HG03095 (cell line): ENCODE data around the gene SRPX2.
A peak's percentile ranks its signal among the peaks of the same experiment; 100 is the strongest.

Experiments used
- ATAC-seq: cut with Tn5 transposase; IDR thresholded peaks from one replicate; pipeline ENCODE4 v1.9.1; 2021; ENCODE audit warnings: moderate library complexity; ENCODE audit not compliant: unreplicated experiment

SRPX2 gene

GRCh38 chrX:100649550-100650356 is 5.8 kb downstream of the SRPX2 start:
- ATAC-seq: no peak

GRCh38 chrX:100650841-100651240 is 6.8 kb downstream of the SRPX2 start:
- no peak for ATAC-seq

- ATAC-seq: no peak
Observed at GRCh38 chrX:100652266-100652665, 8.3 kb downstream of the SRPX2 start.

GRCh38 chrX:100654261-100654660 is 10.3 kb downstream of the SRPX2 start:
- ATAC-seq: no peak

GRCh38 chrX:100658941-100659381 is 15.0 kb downstream of the SRPX2 start:
- ATAC-seq: no peak

- no peak for ATAC-seq
Observed at GRCh38 chrX:100659431-100660137, 15.6 kb downstream of the SRPX2 start.

GRCh38 chrX:100662170-100662569 is 18.2 kb downstream of the SRPX2 start:
- no peak for ATAC-seq

- no peak for ATAC-seq
Observed at GRCh38 chrX:100662796-100663195, 18.8 kb downstream of the SRPX2 start.

GRCh38 chrX:100663642-100664041 is 19.6 kb downstream of the SRPX2 start:
- ATAC-seq: no peak

GRCh38 chrX:100672966-100673365 is 29.0 kb downstream of the SRPX2 start:
- no peak for ATAC-seq

- ATAC-seq: no peak
Observed at GRCh38 chrX:100673397-100673953, 29.5 kb downstream of the SRPX2 start.

GRCh38 chrX:100674705-100675104 is 30.7 kb downstream of the SRPX2 start:
- ATAC-seq: no peak

- no peak for ATAC-seq
Observed at GRCh38 chrX:100677611-100678181, 33.7 kb downstream of the SRPX2 start.

GRCh38 chrX:100680756-100681155 is 36.8 kb downstream of the SRPX2 start:
- no peak for ATAC-seq

- no peak for ATAC-seq
Observed at GRCh38 chrX:100681599-100681998, 37.6 kb downstream of the SRPX2 start.

GRCh38 chrX:100682939-100683338 is 38.9 kb downstream of the SRPX2 start:
- no peak for ATAC-seq

GRCh38 chrX:100685284-100685996 is 41.4 kb downstream of the SRPX2 start:
- peak; percentile 63 for ATAC-seq

GRCh38 chrX:100685997-100686305 is 42.0 kb downstream of the SRPX2 start:
- ATAC-seq: no peak

- ATAC-seq: peak; percentile 38
Observed at GRCh38 chrX:100687128-100687527, 43.1 kb downstream of the SRPX2 start.

GRCh38 chrX:100687546-100687945 is 43.5 kb downstream of the SRPX2 start:
- ATAC-seq: peak; percentile 81

- no peak for ATAC-seq
Observed at GRCh38 chrX:100695302-100695701, 51.3 kb downstream of the SRPX2 start.
